Esophagus muscularis mucosa (tissue), 3 donors: ENCODE measurements around the gene PREX1.

Experiments used
- CTCF ChIP-seq, 3 experiments: fragments of 200-600 bp in 2 of 3; fragments of 450-650 bp in 1 of 3; sonication (generic) in 2 of 3; IDR thresholded peaks; one replicate each; pipeline ENCODE4 v1.5.1; 2017 to 2019; ENCODE audit warnings: antibody characterized with exemption in 3 of 3, mild to moderate bottlenecking in 2 of 3, moderate library complexity in 1 of 3
- POLR2A ChIP-seq: fragments of 450-650 bp; IDR thresholded peaks from one replicate; pipeline ENCODE4 v1.6.1; 2017; ENCODE audit warnings: antibody characterized with exemption, moderate library complexity, mild to moderate bottlenecking, low read depth
- POLR2AphosphoS5 ChIP-seq, 2 donors: sonication (generic); formaldehyde crosslinking; IDR thresholded peaks; one replicate each; pipeline ENCODE4 v1.6.1; 2017; ENCODE audit warnings: antibody characterized with exemption in 2 of 2

DNA sequence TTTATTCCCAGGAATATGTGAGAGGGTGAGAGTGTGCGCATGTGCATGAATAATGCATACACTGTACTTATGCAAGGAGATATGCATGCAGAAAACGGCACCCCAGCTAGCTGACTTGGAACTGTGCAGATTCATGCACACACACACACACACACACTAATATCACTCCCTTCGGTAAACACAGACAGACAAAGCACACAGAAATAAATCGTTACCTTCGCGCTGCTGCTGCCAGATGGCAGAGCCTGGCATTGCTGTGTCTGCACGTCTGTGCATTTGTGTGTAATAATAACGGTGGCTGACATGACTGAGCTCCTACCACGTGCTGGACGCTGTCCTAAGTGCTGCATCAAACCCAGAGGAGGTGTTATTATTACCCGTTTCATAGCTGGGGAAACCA lies 36.8 kb downstream of the PREX1 start:
- TF ChIP-seq POLR2A = no peak
- no peak for TF ChIP-seq CTCF (IDR thresholded peaks at IDR 0.05)
- TF ChIP-seq POLR2AphosphoS5 (IDR thresholded peaks at IDR 0.05) = no peak
